ENCODE data around the gene IQCE. TPM values are rescaled to one million over a fixed set of nuclear protein-coding genes. Genes with fewer than 3 reads are reported as not detected.

The IQCE gene
- total and polyA plus RNA-seq, 3 donors from 2014 or later = 57.9 to 139 (median 86.4) TPM

DNA sequence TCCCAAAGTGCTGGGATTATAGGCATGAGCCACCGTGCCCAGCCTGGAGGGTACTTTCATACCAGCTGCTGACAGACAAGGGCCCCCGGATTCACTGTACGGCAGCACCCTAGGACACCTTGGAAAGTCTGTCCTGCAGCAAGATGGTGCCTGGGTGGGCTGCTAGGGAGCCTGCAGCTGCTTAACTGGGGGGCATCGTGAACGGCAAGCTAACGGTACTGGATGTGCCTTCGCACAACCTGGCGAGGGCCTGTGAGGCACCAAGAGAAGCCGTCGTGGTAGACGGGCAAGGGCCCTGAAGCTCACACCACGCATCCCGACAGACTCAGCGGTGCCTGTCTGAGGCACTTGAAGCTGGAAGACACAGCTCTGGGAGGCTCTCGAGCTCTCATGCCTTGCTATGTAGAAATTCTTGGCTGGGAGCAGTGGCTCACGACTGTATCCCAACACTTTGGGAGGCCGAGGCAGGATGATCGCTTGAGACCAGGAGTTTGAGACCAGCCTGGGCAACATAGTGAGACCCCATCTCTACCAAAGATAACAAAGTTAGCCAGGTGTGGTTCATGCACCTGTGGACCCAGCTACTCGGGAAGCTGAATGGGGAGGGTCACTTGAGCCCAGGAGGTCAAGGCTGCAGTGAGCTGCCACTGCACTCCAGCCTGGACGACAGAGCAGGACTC, 12.9 kb upstream of the IQCE start:
- no peak for DNase-seq
- no peak overlapping the region for H3K27ac ChIP-seq
- H3K27me3 ChIP-seq = no peaks in the 10 kb centered on the region
- H3K36me3 ChIP-seq (ENCODE audit: low read depth, missing control alignments) = no peaks in the 10 kb centered on the region
- peaks cover 6% of the 10 kb centered on the region for H3K4me1 ChIP-seq
- H3K9me3 ChIP-seq = no peaks in the 10 kb centered on the region
- WGBS, 2 donors = 88 to 91% methylated on average over 10 to 20 of the region's 20 CpGs
- TF ChIP-seq, protein P1, sequence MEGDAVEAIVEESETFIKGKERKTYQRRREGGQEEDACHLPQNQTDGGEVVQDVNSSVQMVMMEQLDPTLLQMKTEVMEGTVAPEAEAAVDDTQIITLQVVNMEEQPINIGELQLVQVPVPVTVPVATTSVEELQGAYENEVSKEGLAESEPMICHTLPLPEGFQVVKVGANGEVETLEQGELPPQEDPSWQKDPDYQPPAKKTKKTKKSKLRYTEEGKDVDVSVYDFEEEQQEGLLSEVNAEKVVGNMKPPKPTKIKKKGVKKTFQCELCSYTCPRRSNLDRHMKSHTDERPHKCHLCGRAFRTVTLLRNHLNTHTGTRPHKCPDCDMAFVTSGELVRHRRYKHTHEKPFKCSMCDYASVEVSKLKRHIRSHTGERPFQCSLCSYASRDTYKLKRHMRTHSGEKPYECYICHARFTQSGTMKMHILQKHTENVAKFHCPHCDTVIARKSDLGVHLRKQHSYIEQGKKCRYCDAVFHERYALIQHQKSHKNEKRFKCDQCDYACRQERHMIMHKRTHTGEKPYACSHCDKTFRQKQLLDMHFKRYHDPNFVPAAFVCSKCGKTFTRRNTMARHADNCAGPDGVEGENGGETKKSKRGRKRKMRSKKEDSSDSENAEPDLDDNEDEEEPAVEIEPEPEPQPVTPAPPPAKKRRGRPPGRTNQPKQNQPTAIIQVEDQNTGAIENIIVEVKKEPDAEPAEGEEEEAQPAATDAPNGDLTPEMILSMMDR (IDR thresholded peaks at IDR 0.05) = no peak
- TF ChIP-seq POLR2A (IDR thresholded peaks at IDR 0.05) = no peak
- H3K4me3 ChIP-seq = no peak overlapping the region
- intact Hi-C loops (cut with DNase I; ENCODE audit: low total_unique reads) = no loop called here

DNA sequence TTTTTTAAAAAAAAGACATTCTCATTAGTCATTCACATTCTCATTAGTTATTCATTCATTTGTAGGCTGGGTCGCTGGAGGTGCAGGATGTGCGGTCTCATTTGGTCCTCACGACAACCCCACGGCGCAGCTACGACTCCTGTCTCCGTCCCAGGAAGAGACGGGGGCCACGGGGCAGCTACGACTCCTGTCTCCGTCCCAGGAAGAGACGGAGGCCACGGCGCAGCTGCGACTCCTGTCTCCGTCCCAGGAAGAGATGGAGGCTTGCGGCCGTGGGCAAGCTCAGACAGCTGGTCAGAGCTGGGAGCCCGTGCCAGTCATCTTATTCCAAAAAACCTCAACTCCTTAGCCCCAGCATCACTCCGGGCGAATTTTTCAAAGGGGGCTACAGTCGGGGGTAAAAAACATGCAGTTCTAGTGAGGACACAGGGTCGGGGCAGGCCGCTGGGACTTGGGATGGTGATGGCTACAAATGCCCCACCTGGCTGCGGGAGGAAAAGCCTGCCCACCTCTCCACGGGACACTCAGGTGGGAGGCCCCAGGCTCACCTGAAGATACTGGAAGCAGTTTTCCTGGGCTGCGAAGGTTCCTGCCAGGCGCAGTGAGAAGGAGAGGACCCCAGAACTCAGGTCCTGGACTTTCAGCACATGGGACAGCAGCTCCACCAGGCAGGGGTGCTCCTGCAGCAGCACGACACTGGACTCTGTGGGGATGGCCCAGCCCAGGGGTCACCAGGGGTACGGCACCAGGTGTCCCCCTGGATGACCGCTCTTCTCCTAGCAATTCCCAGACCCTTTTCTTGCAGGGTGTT, 11.8 kb upstream of the IQCE start:
- peaks cover 6% of the 10 kb centered on the region for H3K4me1 ChIP-seq
- no peaks in the 10 kb centered on the region for H3K27me3 ChIP-seq
- intact Hi-C loops (cut with DNase I; ENCODE audit: low total_unique reads) = no loop called here
- WGBS, 2 donors = 96 to 97% methylated on average over 31 of the region's 31 CpGs
- H3K27ac ChIP-seq = no peak overlapping the region
- H3K36me3 ChIP-seq (ENCODE audit: low read depth, missing control alignments) = no peaks in the 10 kb centered on the region
- no peak for DNase-seq
- no peak for TF ChIP-seq POLR2A (IDR thresholded peaks at IDR 0.05)
- TF ChIP-seq, protein P1 (IDR thresholded peaks at IDR 0.05) = no peak
- H3K4me3 ChIP-seq = no peak overlapping the region
- H3K9me3 ChIP-seq = no peaks in the 10 kb centered on the region

DNA sequence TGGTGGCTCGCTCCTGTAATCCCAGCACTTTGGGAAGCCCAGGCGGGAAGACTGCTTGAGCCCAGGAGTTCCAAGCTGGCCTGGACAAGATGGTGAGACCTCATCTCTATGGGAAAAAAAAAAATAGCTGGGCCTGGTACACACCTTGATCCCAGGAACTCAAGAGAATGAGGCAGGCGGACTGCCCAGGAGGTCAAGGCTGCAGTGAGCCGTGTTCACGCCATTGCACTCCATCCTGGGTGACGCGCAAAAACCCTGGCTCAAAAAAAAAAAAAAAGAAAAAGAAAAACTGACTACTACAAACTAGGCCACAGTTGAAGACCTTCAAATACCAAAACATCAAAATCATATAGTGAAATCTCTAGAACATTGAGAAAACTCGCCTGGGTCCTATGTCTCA, 7.4 kb upstream of the IQCE start:
- H3K27me3 ChIP-seq = no peaks in the 10 kb centered on the region
- TF ChIP-seq, protein P1 (IDR thresholded peaks at IDR 0.05) = no peak
- no peaks in the 10 kb centered on the region for H3K9me3 ChIP-seq
- H3K27ac ChIP-seq = no peak overlapping the region
- intact Hi-C loops (cut with DNase I; ENCODE audit: low total_unique reads) = loop anchor here (10.0 kb wide), 1 partner anchor 77 kb away; the partner anchor contains the start of gene GRIFIN
- no peak for DNase-seq
- WGBS, 2 donors = 91 to 93% methylated on average over 8 of the region's 8 CpGs
- H3K4me1 ChIP-seq = peaks cover 16% of the 10 kb centered on the region
- H3K36me3 ChIP-seq (ENCODE audit: low read depth, missing control alignments) = no peaks in the 10 kb centered on the region
- H3K4me3 ChIP-seq = no peak overlapping the region

DNA sequence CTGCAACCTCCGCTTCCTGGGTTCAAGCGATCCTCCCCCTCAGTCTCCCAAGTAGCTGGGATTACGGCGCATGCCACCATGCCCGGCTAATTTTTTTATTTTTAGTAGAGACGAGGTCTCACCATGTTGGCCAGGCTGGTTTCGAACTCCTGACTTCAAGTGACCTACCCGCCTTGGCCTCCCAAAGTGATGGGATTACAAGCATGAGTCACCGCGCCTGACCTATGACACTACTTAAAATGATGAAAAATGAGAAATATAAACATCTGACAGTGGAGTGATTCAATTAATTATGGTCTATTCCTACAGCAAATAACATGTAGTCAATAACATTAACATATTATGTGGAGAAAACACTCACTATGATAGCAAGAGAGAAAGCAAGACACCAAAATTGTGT, 5.7 kb upstream of the IQCE start:
- DNase-seq = no peak
- Histone ChIP-seq H3K36me3 (ENCODE audit: low read depth, missing control alignments) (no peaks in the 10 kb centered on the region), H3K9me3 (no peaks in the 10 kb centered on the region), H3K4me3 (no peak overlapping the region), H3K4me1 (peaks cover 21% of the 10 kb centered on the region), H3K27me3 (no peaks in the 10 kb centered on the region), H3K27ac (no peak overlapping the region)
- TF ChIP-seq, protein P1 (IDR thresholded peaks at IDR 0.05) = no peak
- TF ChIP-seq POLR2A (IDR thresholded peaks at IDR 0.05) = no peak
- intact Hi-C loops (cut with DNase I; ENCODE audit: low total_unique reads) = loop anchor here (10.0 kb wide), 1 partner anchor 78 kb away; the partner anchor contains the start of gene GRIFIN
- 94 to 97% methylated on average over 10 of the region's 10 CpGs for WGBS, 2 donors
